ENCODE measurements around the gene FARP1.

The FARP1 gene, protein sequence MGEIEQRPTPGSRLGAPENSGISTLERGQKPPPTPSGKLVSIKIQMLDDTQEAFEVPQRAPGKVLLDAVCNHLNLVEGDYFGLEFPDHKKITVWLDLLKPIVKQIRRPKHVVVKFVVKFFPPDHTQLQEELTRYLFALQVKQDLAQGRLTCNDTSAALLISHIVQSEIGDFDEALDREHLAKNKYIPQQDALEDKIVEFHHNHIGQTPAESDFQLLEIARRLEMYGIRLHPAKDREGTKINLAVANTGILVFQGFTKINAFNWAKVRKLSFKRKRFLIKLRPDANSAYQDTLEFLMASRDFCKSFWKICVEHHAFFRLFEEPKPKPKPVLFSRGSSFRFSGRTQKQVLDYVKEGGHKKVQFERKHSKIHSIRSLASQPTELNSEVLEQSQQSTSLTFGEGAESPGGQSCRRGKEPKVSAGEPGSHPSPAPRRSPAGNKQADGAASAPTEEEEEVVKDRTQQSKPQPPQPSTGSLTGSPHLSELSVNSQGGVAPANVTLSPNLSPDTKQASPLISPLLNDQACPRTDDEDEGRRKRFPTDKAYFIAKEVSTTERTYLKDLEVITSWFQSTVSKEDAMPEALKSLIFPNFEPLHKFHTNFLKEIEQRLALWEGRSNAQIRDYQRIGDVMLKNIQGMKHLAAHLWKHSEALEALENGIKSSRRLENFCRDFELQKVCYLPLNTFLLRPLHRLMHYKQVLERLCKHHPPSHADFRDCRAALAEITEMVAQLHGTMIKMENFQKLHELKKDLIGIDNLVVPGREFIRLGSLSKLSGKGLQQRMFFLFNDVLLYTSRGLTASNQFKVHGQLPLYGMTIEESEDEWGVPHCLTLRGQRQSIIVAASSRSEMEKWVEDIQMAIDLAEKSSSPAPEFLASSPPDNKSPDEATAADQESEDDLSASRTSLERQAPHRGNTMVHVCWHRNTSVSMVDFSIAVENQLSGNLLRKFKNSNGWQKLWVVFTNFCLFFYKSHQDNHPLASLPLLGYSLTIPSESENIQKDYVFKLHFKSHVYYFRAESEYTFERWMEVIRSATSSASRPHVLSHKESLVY

GRCh38 chr13:98142380-98143156, at the start of gene FARP1:
Gene FARP1 (plus strand): TSS chr13:98143094. CDS start chr13:98213243, 70,149 bp downstream.
- Histone ChIP-seq H4K20me1 (ENCODE audit: insufficient read depth) (no peaks in the 10 kb centered on the region), H3K79me2 (ENCODE audit: insufficient read depth, low read depth) (peaks cover 39% of the 10 kb centered on the region), H3K9ac (peak within 1 kb of the TSS; percentile 84), H3K27me3 (ENCODE audit: insufficient read depth, low read depth) (no peaks in the 10 kb centered on the region), H2AFZ (ENCODE audit: low read depth) (peak within 1 kb of the TSS; percentile 66), H3K4me2 (peak within 1 kb of the TSS; percentile 96), H3K27ac (peak within 1 kb of the TSS; percentile 70), H3K36me3 (ENCODE audit: insufficient read depth) (no peaks in the 10 kb centered on the region), H3K4me3 (IDR thresholded peaks at IDR 0.05; ENCODE audit: insufficient read depth, low read depth, low read length) (no peak within 1 kb of the TSS), H3K4me1 (ENCODE audit: low read depth, poor library complexity, severe bottlenecking) (peaks cover 32% of the 10 kb centered on the region)
- TF ChIP-seq, protein P1, sequence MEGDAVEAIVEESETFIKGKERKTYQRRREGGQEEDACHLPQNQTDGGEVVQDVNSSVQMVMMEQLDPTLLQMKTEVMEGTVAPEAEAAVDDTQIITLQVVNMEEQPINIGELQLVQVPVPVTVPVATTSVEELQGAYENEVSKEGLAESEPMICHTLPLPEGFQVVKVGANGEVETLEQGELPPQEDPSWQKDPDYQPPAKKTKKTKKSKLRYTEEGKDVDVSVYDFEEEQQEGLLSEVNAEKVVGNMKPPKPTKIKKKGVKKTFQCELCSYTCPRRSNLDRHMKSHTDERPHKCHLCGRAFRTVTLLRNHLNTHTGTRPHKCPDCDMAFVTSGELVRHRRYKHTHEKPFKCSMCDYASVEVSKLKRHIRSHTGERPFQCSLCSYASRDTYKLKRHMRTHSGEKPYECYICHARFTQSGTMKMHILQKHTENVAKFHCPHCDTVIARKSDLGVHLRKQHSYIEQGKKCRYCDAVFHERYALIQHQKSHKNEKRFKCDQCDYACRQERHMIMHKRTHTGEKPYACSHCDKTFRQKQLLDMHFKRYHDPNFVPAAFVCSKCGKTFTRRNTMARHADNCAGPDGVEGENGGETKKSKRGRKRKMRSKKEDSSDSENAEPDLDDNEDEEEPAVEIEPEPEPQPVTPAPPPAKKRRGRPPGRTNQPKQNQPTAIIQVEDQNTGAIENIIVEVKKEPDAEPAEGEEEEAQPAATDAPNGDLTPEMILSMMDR (conservative IDR thresholded peaks at IDR 0.05; ENCODE audit: low read depth, low read length): no peak

DNA sequence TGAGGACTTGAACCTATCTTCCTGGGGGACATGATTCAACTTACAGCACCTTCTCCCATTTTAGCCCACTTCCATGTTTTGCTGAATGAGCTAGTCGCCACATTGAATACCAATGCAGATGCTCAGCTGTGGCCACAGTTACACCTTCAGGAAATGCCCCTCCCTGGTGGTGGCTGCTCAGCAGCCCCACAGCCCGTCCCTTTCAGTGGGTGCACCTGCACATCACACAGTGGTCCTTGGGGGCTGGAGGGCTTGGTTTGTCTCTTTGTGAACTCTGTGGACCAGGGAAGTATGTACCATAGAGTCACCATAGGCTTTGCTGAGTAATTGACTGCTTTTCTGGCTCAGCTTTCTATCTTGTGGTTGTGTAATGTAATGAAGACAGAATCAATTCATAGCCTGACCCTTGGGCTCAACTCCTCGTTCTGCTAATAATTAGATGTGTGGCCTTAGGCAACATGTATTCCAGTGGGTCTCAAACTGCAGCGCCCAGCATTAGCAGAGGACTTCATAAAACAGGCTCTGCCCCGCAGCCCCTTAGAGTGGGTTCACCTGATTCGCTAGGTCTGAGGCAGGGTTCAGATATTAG, 48.1 kb upstream of the FARP1 start:
- no peak overlapping the region for H3K9ac ChIP-seq
- no peak overlapping the region for H2AFZ ChIP-seq (ENCODE audit: low read depth)
- H3K27me3 ChIP-seq (ENCODE audit: insufficient read depth, low read depth): no peaks in the 10 kb centered on the region
- no peak overlapping the region for H3K4me2 ChIP-seq
- TF ChIP-seq, protein P1 (conservative IDR thresholded peaks at IDR 0.05; ENCODE audit: low read depth, low read length): no peak
- H3K27ac ChIP-seq: no peak overlapping the region
- no peaks in the 10 kb centered on the region for H4K20me1 ChIP-seq (ENCODE audit: insufficient read depth)
- no peaks in the 10 kb centered on the region for H3K79me2 ChIP-seq (ENCODE audit: insufficient read depth, low read depth)
- H3K4me3 ChIP-seq (IDR thresholded peaks at IDR 0.05; ENCODE audit: insufficient read depth, low read depth, low read length): no peak overlapping the region
- no peaks in the 10 kb centered on the region for H3K4me1 ChIP-seq (ENCODE audit: low read depth, poor library complexity, severe bottlenecking)
- no peaks in the 10 kb centered on the region for H3K36me3 ChIP-seq (ENCODE audit: insufficient read depth)

DNA sequence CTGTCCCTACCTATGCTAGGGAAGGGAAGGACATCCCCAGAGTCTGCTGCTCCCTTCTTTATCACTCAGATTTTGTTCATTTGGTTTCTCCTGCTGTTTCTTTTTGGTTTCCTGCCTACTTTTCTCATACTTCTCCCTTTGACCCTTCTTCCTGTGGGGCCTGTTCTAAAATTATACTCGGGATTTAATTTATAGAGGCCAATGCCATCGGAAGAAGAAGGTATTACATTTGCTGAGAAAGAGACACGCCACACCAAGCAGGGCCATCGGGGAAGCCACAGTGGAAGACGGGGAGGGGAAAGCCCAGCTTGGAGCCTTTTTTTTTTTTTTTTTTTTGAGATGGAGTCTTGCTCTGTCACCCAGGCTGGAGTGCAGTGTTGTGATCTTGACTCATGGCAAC, 46.8 kb upstream of the FARP1 start:
- no peaks in the 10 kb centered on the region for H3K4me1 ChIP-seq (ENCODE audit: low read depth, poor library complexity, severe bottlenecking)
- no peak overlapping the region for H2AFZ ChIP-seq (ENCODE audit: low read depth)
- H3K27me3 ChIP-seq (ENCODE audit: insufficient read depth, low read depth): no peaks in the 10 kb centered on the region
- no peak overlapping the region for H3K4me2 ChIP-seq
- TF ChIP-seq, protein P1 (conservative IDR thresholded peaks at IDR 0.05; ENCODE audit: low read depth, low read length): no peak
- H3K27ac ChIP-seq: no peak overlapping the region
- no peak overlapping the region for H3K4me3 ChIP-seq (IDR thresholded peaks at IDR 0.05; ENCODE audit: insufficient read depth, low read depth, low read length)
- H3K36me3 ChIP-seq (ENCODE audit: insufficient read depth): no peaks in the 10 kb centered on the region
- no peaks in the 10 kb centered on the region for H3K79me2 ChIP-seq (ENCODE audit: insufficient read depth, low read depth)
- H3K9ac ChIP-seq: no peak overlapping the region
- no peaks in the 10 kb centered on the region for H4K20me1 ChIP-seq (ENCODE audit: insufficient read depth)

- Histone ChIP-seq H3K9ac (no peak overlapping the region), H3K27ac (no peak overlapping the region), H3K36me3 (ENCODE audit: insufficient read depth) (no peaks in the 10 kb centered on the region), H3K4me3 (IDR thresholded peaks at IDR 0.05; ENCODE audit: insufficient read depth, low read depth, low read length) (no peak overlapping the region), H3K79me2 (ENCODE audit: insufficient read depth, low read depth) (no peaks in the 10 kb centered on the region), H3K4me1 (ENCODE audit: low read depth, poor library complexity, severe bottlenecking) (no peaks in the 10 kb centered on the region), H3K4me2 (no peak overlapping the region), H3K27me3 (ENCODE audit: insufficient read depth, low read depth) (no peaks in the 10 kb centered on the region), H2AFZ (ENCODE audit: low read depth) (no peak overlapping the region), H4K20me1 (ENCODE audit: insufficient read depth) (no peaks in the 10 kb centered on the region)
- TF ChIP-seq, protein P1 (conservative IDR thresholded peaks at IDR 0.05; ENCODE audit: low read depth, low read length): no peak
Measured at GRCh38 chr13:98097749-98098148, 45.1 kb upstream of the FARP1 start.
